ENCODE measurements around the gene TRABD. TPM values are rescaled to one million over a fixed set of nuclear protein-coding genes. Genes with fewer than 3 reads are reported as not detected.

Gene TRABD
- total and polyA plus RNA-seq, 7 experiments from 2014 or later, result 29.4 to 157 (median 106) TPM

DNA sequence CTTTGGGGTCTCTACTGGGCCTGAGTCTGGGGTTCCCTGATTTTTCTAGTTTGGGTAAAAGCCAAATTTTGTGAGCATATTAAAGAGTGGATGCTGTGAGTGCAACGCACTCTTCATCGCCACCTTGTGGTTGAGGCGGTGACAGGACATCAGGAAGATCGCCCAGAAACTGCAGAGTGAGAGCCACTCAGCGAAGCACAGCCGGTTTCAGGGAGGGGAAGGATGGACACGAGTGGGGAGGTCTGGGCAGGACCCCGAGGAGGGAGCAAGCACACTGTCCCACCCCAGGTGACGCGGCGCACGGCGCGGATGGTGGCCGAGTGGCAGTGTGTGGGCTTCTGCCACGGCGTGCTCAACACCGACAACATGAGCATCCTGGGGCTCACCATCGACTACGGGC, 24.2 kb downstream of the TRABD start:
- ChIA-PET POLR2A (no interaction called here), CTCF (interaction anchor here (1.0 kb wide), 1 partner anchor 13 kb away, joined by 4 read pairs; no protein-coding TSS in a partner anchor)
- Mint-ChIP-seq H3K4me3 (peak overlapping the region in 1 of 10 donors; percentile 25), H3K9me3 (no peaks in the 10 kb centered on the region), H3K36me3 (peaks cover 5 to 32% (median 18%) of the 10 kb centered on the region in 5 donors), H3K4me1 (peaks cover 12 to 39% (median 32%) of the 10 kb centered on the region in 7 donors), H3K27ac (peak overlapping the region in 8 of 9 donors; percentile 58 to 96 (median 82)), H3K27me3 (no peaks in the 10 kb centered on the region)
- no peak overlapping the region for H3K4me3 ChIP-seq (ENCODE audit: low read length)
- no peaks in the 10 kb centered on the region for H3K9me3 ChIP-seq (ENCODE audit: control insufficient read depth in 2 of 3, low read length in 3 of 3)
- DNase-seq, result peak; percentile 50 to 78 (median 68)
- H3K4me1 ChIP-seq (ENCODE audit: control insufficient read depth in 2 of 2, insufficient read depth in 2 of 2, low read length in 2 of 2), result no peaks in the 10 kb centered on the region
- ATAC-seq, result peak; percentile 83
- peaks cover 0 to 61% (median 7%) of the 10 kb centered on the region in 3 experiments for H3K36me3 ChIP-seq (ENCODE audit: control insufficient read depth in 2 of 3, insufficient read depth in 3 of 3, low read length in 3 of 3)
- no peaks in the 10 kb centered on the region for H3K27me3 ChIP-seq (ENCODE audit: control insufficient read depth in 2 of 2, insufficient read depth in 2 of 2, low read length in 2 of 2)
- H3K27ac ChIP-seq (ENCODE audit: low read depth, low read length), result no peak overlapping the region
- intact Hi-C loops (cut with micrococcal nuclease), result loop anchor here (1.0 to 5.0 kb wide), 5 partner anchors 9 to 443 kb away; partner anchors contain the start of gene SELENOO (in 1 of the 2)

DNA sequence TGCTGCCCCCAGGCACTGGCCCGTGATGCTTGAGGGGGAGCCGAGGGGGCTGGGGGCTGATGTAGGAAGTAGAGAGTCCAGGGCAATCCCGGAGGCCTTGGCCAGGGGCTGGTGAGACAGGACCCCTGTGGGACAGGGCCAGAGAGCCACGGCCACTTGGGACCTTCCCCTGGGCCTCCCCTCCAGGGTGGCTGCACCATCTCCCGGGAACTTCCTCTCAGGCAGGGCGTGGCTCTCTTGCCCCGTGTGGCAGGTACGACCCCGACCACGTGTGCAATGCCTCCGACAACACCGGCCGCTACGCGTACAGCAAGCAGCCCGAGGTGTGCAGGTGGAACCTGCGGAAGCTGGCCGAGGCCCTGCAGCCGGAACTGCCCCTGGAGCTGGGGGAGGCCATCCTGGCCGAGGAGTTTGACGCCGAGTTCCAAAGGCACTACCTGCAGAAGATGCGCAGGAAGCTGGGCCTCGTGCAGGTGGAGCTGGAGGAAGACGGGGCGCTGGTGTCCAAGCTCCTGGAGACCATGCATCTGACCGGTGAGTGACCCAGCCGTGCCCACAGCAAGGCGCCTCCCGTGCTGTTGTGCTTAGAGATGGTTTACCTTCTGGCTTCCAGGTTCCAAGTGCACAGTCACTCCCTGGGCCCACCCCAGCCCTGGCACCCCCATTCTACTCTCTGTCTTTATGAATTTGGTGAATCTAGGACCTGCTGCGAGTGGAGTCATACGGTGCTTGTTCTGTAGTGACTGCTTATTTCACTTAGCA, 24.8 kb downstream of the TRABD start:
- H3K4me3 ChIP-seq (ENCODE audit: low read length), result no peak overlapping the region
- ChIA-PET CTCF (interaction anchor here (0.6 to 1.4 kb wide), 8 partner anchors 12 to 119 kb away, joined by 3 to 9 read pairs (median 4); no protein-coding TSS in a partner anchor), POLR2A (interaction anchor here (0.6 to 1.1 kb wide), 2 partner anchors 11 to 342 kb away, joined by 3 to 7 read pairs; no protein-coding TSS in a partner anchor)
- no peaks in the 10 kb centered on the region for H3K27me3 Mint-ChIP-seq
- H3K36me3 ChIP-seq (ENCODE audit: control insufficient read depth in 2 of 3, insufficient read depth in 3 of 3, low read length in 3 of 3), result peaks cover 0 to 67% (median 9%) of the 10 kb centered on the region in 3 experiments
- H3K27me3 ChIP-seq (ENCODE audit: control insufficient read depth in 2 of 2, insufficient read depth in 2 of 2, low read length in 2 of 2), result no peaks in the 10 kb centered on the region
- H3K9me3 ChIP-seq (ENCODE audit: control insufficient read depth in 2 of 3, low read length in 3 of 3), result no peaks in the 10 kb centered on the region
- peaks cover 7 to 36% (median 29%) of the 10 kb centered on the region in 7 donors for H3K4me1 Mint-ChIP-seq
- H3K27ac Mint-ChIP-seq, result peak overlapping the region in 2 of 9 donors; percentile 38 to 82
- no peak overlapping the region for H3K27ac ChIP-seq (ENCODE audit: low read depth, low read length)
- H3K4me3 Mint-ChIP-seq, result peak overlapping the region in 1 of 10 donors; percentile 25
- DNase-seq (no peak), ATAC-seq (no peak)
- peaks cover 5 to 34% (median 18%) of the 10 kb centered on the region in 5 donors for H3K36me3 Mint-ChIP-seq
- H3K4me1 ChIP-seq (ENCODE audit: control insufficient read depth in 2 of 2, insufficient read depth in 2 of 2, low read length in 2 of 2), result no peaks in the 10 kb centered on the region
- H3K9me3 Mint-ChIP-seq, result no peaks in the 10 kb centered on the region
- intact Hi-C loops (cut with micrococcal nuclease), result no loop called here

DNA sequence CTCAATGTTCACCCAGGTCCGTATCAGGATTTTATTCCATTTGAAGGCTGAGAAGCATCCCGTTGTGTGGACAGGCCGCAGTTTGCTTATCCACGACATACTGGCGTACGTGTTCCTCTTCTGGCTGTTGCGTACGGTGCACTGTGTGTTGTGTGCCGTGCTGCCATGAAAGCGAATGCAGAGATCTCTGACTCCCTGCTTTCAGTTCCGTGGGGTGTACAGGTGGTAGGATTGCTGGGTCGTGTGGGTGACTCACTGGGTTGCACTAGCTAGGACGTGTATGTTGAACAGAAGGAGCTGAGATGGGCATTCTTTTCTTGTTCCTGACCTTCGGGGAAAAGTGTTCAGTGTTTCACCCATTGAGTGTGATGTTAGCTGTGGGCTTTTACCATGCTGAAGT, 25.4 kb downstream of the TRABD start:
- no peak overlapping the region for H3K4me3 Mint-ChIP-seq
- POLR2A ChIA-PET, result interaction anchor here (0.6 to 1.5 kb wide), 4 partner anchors 8 to 342 kb away, joined by 3 to 7 read pairs (median 3); no protein-coding TSS in a partner anchor
- H3K4me1 Mint-ChIP-seq, result peaks cover 7 to 36% (median 29%) of the 10 kb centered on the region in 7 donors
- H3K9me3 ChIP-seq (ENCODE audit: control insufficient read depth in 2 of 3, low read length in 3 of 3), result no peaks in the 10 kb centered on the region
- H3K27ac ChIP-seq (ENCODE audit: low read depth, low read length), result no peak overlapping the region
- H3K36me3 ChIP-seq (ENCODE audit: control insufficient read depth in 2 of 3, insufficient read depth in 3 of 3, low read length in 3 of 3), result peaks cover 0 to 70% (median 7%) of the 10 kb centered on the region in 3 experiments
- H3K27ac Mint-ChIP-seq, result peak overlapping the region in 6 of 9 donors; percentile 20 to 82 (median 42)
- peaks cover 5 to 39% (median 18%) of the 10 kb centered on the region in 5 donors for H3K36me3 Mint-ChIP-seq
- H3K9me3 Mint-ChIP-seq, result no peaks in the 10 kb centered on the region
- H3K4me1 ChIP-seq (ENCODE audit: control insufficient read depth in 2 of 2, insufficient read depth in 2 of 2, low read length in 2 of 2), result no peaks in the 10 kb centered on the region
- no peak overlapping the region for H3K4me3 ChIP-seq (ENCODE audit: low read length)
- no peaks in the 10 kb centered on the region for H3K27me3 ChIP-seq (ENCODE audit: control insufficient read depth in 2 of 2, insufficient read depth in 2 of 2, low read length in 2 of 2)
- no peaks in the 10 kb centered on the region for H3K27me3 Mint-ChIP-seq
- no peak for ATAC-seq
- no peak for DNase-seq
- CTCF ChIA-PET, result interaction anchor here (0.6 to 1.4 kb wide), 8 partner anchors 11 to 118 kb away, joined by 3 to 9 read pairs (median 4); no protein-coding TSS in a partner anchor
- intact Hi-C loops (cut with micrococcal nuclease), result no loop called here

DNA sequence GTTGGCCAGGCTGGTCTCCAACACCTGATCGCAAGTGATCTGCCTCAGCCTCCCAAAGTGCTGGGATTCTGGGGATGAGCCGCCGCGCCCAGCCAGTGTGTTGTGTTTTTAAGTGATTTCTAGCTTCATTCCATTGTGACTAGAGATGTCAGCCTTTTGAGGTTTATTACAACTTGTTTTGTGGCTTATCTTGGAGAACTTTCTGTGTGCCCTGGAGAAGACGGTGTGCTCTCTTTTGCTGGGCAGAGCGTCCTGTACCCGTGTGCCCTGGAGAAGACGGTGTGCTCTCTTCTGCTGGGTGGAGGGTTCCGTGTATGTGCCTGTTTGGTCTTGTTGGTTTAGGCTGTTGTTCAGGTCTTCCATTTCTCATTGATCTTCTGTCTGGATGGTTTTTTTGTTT, 27.6 kb downstream of the TRABD start:
- POLR2A ChIA-PET, result no interaction called here

DNA sequence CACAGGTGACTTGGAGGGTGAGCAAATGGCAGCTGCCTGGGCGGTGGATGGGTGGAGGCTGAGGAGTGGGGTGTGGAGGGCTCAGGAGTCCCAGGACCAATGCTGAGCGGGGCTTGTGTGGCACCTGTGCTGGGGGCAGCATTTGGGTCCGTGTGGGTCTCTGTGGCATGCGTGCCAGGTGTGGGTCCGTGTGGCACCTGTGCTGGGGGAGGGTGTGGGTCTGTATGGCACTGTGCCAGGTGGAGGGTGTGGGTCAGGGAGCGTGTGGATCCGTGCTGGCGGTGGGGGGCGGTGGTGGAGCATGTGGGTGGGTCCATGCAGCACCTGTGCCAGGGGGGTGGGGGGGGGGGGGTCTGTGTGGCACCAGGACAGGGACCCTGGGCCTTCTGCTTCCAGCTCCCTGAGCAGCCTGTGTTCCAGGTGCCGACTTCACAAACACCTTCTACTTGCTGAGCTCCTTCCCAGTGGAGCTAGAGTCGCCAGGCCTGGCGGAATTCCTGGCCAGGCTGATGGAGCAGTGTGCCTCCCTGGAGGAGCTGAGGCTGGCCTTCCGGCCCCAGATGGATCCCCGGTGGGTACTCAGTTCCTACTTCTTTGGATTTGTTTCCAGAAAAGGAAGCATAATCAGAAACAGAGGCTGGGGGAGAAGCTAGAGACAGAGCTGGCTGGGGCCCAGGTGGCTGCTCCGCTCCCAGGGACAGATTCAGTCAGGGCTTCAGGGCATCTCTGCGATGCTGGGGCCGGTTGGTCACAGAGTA, 29.8 kb downstream of the TRABD start:
- CTCF ChIA-PET, result interaction anchor here (1.2 to 1.7 kb wide), 2 partner anchors 11 to 66 kb away, joined by 3 to 4 read pairs; no protein-coding TSS in a partner anchor
- no peak for ATAC-seq
- peak overlapping the region in 6 of 9 donors; percentile 22 to 87 (median 66) for H3K27ac Mint-ChIP-seq

More for the DNA sequence above, 27.6 kb downstream of the TRABD start:
- H3K36me3 ChIP-seq (ENCODE audit: control insufficient read depth in 2 of 3, insufficient read depth in 3 of 3, low read length in 3 of 3), result peaks cover 0 to 74% (median 9%) of the 10 kb centered on the region in 3 experiments
- H3K27ac Mint-ChIP-seq, result peak overlapping the region in 8 of 9 donors; percentile 13 to 74 (median 53)
- no peak overlapping the region for H3K4me3 Mint-ChIP-seq
- H3K4me1 ChIP-seq (ENCODE audit: control insufficient read depth in 2 of 2, insufficient read depth in 2 of 2, low read length in 2 of 2), result no peaks in the 10 kb centered on the region
- peaks cover 5 to 40% (median 18%) of the 10 kb centered on the region in 5 donors for H3K36me3 Mint-ChIP-seq
- CTCF ChIA-PET, result interaction anchor here (0.6 to 2.8 kb wide), 2 partner anchors 64 to 89 kb away, joined by 3 to 10 read pairs; no protein-coding TSS in a partner anchor
- H3K9me3 Mint-ChIP-seq, result no peaks in the 10 kb centered on the region
- DNase-seq, result no peak
- no peaks in the 10 kb centered on the region for H3K9me3 ChIP-seq (ENCODE audit: control insufficient read depth in 2 of 3, low read length in 3 of 3)
- intact Hi-C loops (cut with micrococcal nuclease), result no loop called here
- H3K4me1 Mint-ChIP-seq, result peaks cover 7 to 36% (median 26%) of the 10 kb centered on the region in 7 donors
- no peaks in the 10 kb centered on the region for H3K27me3 Mint-ChIP-seq
- H3K4me3 ChIP-seq (ENCODE audit: low read length), result no peak overlapping the region
- no peak overlapping the region for H3K27ac ChIP-seq (ENCODE audit: low read depth, low read length)
- ATAC-seq, result no peak
- no peaks in the 10 kb centered on the region for H3K27me3 ChIP-seq (ENCODE audit: control insufficient read depth in 2 of 2, insufficient read depth in 2 of 2, low read length in 2 of 2)

More for the DNA sequence above, 29.8 kb downstream of the TRABD start:
- no peak overlapping the region for H3K4me3 ChIP-seq (ENCODE audit: low read length)
- Mint-ChIP-seq H3K4me1 (peaks cover 2 to 30% (median 21%) of the 10 kb centered on the region in 7 donors), H3K4me3 (no peak overlapping the region), H3K36me3 (peaks cover 0 to 36% (median 14%) of the 10 kb centered on the region in 5 donors), H3K9me3 (no peaks in the 10 kb centered on the region), H3K27me3 (no peaks in the 10 kb centered on the region)
- no peaks in the 10 kb centered on the region for H3K9me3 ChIP-seq (ENCODE audit: control insufficient read depth in 2 of 3, low read length in 3 of 3)
- peaks cover 0 to 81% (median 11%) of the 10 kb centered on the region in 3 experiments for H3K36me3 ChIP-seq (ENCODE audit: control insufficient read depth in 2 of 3, insufficient read depth in 3 of 3, low read length in 3 of 3)
- intact Hi-C loops (cut with micrococcal nuclease), result no loop called here
- H3K27ac ChIP-seq (ENCODE audit: low read depth, low read length), result no peak overlapping the region
- no peak for DNase-seq
- POLR2A ChIA-PET, result interaction anchor here (0.7 to 1.4 kb wide), 2 partner anchors 26 to 114 kb away, joined by 3 read pairs; no protein-coding TSS in a partner anchor
- no peaks in the 10 kb centered on the region for H3K4me1 ChIP-seq (ENCODE audit: control insufficient read depth in 2 of 2, insufficient read depth in 2 of 2, low read length in 2 of 2)
- no peaks in the 10 kb centered on the region for H3K27me3 ChIP-seq (ENCODE audit: control insufficient read depth in 2 of 2, insufficient read depth in 2 of 2, low read length in 2 of 2)
